ENCODE data around the gene PRM2.
A peak's percentile ranks its signal among the peaks of the same experiment; 100 is the strongest.

PRM2 gene

DNA sequence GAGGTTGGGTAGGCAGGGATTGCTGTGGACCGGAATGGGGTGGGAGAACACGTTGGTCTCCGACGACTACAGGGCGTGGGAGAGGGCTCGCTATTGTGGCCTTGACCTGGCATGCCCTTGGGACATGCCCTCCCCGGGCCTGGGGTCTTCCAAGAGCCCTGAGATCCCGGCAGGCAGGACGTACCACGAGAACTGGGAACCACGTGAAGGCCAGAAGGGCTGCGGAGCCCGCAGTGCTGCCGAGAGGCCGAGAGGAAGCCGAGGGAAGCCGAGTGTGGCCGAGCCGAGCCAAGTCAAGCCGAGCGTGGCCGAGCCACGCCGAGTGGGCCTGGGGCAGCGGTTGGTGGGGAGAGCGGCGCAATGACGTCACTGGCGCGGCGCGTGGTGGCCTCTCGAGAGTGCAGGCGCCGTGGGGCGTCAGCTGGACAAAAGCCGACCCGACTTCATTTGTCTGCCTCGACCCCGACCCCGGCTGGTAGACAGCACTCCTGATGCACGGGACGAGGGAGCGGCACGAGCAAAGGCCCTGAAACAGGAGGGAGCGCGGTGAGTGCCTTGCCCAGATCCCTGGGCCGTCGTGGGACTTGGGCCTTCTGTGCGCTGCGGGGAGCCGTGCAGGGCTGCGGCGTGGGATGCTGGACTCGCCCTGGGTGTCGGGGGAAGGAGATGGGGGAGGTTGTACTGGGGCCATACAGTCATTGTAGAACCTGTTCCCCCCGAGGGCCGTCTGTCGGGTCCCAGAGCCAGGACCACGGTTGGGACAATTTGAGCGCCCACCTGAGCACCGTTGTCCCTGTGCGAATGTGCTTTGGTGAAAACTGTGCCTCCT, 26.8 kb downstream of the PRM2 start:
- DNase-seq (ENCODE audit: low read depth, low spot score), result no peak

DNA sequence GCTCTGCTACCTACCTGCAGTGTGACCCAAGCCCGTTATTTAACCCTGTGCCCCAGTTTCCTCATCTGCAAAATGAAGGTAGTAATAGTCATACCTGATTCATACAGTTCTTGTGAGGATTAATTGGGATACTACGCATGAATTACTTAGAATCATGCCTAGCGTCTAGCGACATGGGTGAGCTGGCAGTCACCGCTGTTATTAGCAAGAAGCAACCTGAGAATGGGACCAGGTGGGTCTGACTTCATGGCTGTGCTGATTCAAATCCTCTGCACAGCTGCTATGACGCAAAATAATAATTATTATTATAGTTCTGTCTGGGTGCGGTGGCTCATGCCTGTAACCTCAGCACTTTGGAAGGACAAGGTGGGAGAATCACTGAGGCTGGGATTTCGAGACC, 28.1 kb downstream of the PRM2 start:
- DNase-seq (ENCODE audit: low read depth, low spot score), result no peak

DNA sequence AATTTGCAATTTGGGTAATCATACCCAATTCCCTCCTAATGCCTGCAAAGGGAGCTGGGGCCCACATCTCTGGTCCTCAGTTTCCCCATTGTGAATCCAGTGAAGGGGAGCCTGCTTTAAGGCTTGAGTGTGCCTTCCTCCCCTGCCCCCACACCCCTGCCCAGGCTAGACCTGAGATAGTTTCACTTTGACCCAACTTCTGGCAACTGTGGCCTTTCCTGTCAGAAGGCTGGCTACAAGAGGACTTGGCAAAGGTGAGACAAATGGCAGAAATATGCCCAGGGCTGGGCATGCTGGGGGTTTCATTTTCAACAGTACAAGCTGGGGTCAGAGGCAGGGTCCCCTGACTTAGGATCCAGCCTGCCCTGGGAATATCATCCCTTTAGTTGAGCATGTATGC, 30.3 kb downstream of the PRM2 start:
- DNase-seq (ENCODE audit: low read depth, low spot score), result no peak

DNA sequence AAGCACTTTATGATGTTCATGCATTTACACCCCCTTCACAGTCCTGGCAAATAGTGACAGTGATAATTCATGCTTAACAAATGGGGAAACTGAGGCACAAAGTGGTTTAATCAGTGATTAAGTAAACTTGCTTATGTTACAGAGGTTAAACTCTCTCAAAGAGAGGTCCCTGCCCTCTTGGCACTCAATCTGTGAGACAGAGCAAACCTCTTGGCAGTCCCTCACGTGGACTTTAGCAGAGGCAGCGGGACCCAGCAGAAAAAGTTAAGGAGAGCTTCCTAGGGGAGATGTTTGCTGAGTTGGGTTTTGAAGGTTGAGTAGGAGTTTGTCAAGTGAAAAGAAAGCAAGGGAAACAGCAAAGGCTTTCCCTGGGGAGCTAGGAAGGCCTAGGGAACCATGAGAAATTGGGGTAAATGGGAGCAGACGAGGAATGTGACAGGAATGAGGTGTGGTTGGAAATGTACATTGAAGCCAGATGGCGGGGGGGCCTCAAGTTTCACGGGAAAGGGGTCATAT, 31.0 kb downstream of the PRM2 start:
- DNase-seq (ENCODE audit: low read depth, low spot score), result no peak

DNA sequence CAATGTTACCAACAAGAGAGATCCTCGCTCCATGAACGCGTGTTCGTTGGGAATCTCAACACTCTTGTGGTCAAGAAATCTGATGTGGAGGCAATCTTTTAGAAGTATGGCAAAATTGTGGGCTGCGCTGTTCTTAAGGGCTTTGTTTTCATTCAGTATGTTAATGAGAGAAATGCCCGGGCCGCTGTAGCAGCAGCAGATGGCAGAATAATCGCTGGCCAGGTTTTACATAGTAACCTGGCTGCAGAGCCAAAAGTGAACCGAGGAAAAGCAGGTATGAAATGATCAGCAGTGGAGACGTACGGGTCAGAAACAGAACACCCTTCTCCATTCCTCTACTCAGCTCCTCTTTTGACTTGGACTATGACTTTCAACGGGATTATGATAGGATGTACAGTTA, 33.6 kb downstream of the PRM2 start:
- no peak for DNase-seq (ENCODE audit: low read depth, low spot score)

DNA sequence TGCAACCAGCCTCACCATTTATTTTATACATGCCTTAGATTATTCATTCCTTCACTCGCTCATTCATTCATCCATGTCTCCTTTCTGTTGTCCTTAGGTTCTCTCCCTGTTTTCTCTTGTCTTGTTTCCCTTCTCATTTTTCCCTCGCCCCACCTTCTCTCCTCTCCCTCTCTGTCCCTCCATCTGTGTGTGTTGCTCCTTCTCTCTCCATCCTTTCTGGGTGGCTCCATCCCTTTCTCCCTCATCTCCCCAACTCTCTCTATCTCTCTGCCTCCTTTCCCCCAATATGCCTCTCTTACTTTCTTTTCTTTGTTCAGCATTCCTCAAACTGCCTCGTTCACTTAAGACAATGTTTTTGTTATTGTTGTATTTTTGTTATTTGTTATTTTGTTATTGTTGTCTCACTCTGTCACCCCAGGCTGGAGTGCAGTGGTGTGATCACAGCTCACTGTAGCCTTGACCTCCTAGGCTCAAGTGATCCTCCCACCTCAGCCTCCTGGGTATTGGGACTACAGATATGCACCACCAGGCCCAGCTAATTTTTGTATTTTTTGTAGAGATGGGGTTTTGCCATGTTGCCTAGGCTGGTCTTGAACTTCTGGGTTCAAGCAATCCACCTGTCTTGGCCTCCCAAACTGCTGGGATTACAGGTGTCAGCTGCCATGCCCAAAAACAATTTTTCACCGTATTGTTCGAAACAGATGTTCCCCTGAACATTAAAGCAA, 34.6 kb downstream of the PRM2 start:
- DNase-seq (ENCODE audit: low read depth, low spot score), result no peak

DNA sequence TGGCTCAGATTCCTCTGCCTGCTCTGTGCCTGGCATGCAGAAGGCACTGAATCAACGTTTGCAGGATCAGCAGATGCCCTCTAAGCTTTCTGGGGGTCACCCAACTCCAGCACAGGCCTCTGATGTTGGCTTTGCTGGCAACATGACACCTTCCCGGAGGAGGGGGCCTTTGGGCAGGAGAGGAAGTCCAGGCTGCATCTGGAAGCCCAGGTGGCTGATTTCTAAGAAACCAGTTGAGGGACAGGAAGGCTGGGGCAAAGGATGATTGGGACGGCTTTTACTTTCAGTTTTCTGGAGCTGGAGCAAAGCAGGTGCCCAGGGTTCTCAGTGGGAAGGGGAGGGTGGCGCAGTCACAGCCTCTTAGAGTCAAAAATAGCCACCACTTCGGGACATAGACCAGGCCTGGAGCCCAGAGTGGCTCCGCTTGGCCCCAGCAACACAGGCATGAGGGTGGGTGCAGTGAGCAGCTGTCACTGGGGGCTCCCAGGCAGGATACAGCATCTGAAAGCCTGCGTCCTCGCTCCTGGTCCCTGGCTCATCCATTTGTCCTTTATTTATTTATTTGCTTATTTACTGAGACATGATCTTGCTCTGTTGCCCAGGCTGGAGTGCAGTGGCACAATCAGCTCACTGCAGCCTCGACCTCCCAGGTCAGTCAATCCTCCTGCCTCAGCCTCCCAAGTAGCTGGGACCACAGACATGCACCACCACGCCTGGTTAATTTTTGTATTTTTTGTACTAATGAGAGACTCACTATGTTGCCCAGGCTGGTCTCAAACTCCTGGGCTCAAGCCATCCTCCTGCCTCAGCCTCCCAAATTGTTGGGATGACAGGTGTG, 35.4 kb downstream of the PRM2 start:
- DNase-seq (ENCODE audit: low read depth, low spot score), result no peak

DNA sequence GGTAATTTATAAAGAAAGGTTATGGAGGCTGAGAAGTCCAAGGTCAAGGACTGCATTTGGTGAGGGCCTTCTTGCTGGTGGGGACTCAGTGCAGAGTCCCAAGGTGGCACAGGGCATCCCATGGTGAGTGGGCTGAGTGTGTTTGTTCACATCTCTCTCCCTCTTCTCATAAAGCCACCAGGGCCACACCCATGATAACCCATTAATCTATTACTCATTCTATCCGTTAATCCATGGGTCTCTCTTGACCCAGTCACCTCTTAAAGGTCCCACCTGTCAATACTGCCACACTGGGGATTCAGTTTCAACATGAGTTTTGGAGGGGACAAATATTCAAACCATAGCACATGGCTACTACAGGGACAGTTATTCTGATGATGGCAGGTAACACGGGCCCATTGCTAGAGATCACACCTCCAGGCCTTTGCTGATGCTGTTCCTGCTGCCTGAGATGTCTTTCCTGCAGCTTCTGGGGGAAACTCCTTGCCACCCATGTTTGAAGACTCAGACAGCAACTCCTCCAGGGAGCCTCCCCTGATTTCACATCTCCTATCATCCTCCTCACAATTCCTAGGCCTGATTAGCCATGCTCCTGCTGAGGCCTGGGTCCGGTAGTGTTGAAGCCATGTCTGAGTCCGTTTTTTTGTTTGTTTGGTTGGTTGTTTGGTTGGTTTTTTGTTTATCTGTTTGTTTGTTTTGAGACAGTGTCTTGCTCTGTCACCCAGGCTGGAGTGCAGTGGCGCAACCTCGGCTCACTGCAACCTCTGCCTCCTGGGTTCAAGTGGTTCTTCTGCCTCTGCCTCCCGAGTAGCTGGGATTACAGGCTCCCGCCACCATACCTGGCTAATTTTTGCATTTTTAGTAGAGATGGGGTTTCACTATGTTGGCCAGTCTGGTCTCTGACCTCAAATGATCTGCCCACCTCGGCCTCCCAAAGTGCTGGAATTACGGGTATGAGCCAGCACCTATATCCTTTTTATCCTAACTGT, 36.3 kb downstream of the PRM2 start:
- DNase-seq (ENCODE audit: low read depth, low spot score), result no peak

DNA sequence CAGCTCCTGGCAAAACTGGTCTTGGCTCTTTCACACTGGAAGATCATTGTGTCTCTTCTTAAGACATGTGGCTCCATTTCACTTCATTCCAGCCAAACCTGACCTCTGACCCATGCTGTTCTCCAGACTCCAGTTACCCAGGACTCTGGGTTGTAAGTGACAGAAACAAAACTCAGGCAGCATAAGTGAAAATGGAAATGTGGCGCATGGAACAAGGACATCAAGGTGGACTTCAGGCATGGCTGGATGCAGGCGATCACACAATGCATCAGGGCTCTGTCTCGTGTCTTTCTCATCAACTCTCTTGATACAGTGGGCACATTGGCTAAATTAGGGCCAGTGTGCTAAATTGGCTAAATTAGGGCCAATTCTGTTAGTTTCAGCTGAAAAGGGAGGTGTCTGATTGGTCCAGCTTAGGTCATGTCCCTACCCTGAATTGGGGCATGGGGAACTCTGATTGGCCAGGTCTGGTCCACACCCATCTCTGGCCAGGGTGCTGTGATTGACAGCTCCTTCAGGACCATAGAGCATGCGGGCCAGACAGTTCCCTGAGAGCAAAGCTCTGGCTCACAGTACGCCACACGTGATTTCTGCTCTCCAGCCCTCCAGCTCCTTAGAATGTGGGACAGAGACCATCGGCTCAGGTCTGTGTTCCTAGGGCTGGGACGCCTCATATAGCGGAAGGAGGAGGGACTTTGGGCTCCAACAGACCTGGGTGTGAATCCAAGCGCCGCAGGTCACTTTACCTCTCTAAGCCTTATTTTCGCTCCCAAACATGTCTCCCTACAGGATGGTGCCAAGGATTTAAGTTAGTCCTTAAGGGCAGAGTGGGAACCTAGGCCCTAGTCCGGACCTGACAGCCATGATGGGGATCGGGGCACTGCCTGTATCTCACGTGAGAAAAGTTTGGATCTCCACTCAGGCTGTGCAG, 37.7 kb downstream of the PRM2 start:
- peak; percentile 74 for DNase-seq (ENCODE audit: low read depth, low spot score)

DNA sequence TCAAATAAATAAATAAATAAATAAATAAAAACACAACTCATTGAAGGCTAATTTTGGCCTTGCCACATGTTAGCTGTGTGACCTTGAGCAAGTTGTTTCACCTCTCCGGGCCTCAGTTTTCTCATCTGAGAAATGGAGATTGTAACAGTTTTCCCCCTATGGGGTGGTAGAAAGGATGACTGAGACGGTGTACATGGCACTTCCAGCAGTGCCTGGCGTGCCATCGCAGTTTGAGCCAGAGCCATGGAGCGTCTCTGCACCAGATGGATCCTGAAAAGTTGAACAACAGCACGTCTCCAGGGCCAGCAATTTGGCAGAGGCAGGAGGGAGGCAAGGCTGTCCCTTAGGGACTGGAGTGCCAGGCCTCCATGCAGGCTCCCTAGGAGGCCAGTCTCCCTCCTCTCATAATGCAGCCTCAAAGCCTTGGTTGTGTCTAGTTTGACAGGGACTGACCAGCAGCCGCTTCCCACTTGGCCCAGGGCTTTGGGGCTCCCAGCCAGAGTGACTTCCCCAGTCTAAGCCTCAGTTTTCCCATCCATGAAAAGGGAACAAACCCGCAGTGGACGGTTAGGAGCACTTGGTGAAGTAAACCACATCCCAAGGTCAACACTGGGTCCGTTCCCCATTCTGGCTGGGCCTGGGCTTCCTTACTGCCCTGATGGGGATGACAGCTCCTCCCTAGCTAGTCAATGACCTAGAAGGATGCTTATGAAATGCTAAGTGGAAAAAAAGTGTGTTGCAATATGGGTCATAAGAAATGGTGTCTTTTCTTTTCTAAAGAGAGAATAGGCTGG, 39.6 kb downstream of the PRM2 start:
- DNase-seq (ENCODE audit: low read depth, low spot score), result no peak

DNA sequence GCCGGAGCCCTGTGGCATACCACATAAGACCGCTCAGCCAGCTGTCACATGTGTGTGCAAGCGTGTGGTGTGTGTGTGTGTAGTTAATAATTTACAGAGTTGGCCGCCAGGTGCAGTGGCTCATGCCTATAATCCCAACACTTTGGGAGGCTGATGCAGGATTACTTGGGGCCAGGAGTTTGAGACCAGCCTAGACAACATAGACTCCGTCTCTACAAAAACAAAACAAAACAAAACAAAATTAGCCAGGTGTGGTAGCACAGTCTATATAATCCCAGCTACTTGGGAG, 40.6 kb downstream of the PRM2 start:
- no peak for DNase-seq (ENCODE audit: low read depth, low spot score)

DNA sequence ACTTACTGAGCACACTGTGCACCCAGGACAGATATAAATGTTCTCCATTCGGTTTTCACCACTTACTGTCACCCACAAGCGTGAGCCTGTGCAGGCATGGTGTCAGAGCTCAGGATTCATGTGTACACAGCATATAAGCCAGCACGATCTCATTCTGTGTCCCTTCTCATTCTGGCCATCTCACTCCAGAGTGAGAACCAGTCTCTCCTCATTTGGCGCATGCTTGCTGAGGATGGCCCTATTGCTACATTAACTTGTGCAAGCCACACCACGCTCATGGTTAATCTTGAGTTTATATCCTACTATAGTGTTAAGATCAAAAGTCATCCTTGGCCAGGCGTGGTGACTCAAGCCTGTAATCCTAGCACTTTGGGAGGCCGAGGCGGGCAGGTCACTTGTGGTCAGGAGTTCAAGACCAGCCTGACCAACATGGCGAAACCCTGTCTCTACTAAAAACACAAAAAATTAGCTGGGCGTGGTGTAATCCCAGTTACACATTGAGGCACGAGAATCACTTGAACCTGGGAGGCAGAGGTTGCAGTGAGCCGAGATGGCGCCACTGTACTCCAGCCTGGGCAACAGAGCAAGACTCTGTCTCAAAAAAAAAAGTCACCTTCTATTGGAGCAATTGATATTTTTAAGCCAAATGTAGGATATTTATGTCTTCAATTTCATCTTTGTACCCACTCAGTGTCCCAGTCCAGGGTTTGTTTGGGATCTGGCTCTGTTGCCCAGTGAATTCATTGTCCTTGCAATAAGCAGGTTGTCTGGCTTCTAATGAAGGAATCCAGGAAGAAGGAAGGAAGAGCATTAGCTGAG, 41.2 kb downstream of the PRM2 start:
- no peak for DNase-seq (ENCODE audit: low read depth, low spot score)

DNA sequence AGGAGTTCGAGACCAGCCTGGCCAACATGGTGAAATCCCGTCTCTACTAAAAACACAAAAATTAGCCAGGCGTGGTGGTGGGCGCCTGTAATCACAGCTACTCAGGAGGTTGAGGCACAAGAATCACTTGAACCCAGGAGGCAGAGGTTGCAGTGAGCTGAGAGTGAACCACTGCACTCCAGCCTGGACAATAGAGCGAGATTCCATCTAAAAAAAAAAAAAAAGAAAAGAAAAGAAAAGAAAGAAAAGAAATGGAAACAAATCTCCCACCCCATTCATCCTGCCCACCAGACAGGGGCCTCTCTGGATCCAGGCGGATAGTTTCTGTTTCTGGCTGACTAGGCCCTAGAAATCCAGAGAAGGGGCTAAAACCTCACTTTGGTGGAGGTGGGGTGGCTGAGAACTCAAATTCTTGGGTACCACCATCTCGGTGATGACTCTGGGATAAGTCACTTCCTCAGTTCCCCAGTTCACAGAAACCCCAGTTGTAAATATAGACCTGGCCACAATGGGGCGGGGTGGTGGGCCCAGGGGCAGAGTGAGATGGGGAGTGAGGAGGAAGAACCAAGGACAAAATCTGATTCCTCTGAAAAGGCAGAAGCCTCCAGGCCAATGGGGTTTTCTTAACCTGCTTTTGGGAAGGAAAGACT, 42.4 kb downstream of the PRM2 start:
- DNase-seq (ENCODE audit: low read depth, low spot score), result no peak

DNA sequence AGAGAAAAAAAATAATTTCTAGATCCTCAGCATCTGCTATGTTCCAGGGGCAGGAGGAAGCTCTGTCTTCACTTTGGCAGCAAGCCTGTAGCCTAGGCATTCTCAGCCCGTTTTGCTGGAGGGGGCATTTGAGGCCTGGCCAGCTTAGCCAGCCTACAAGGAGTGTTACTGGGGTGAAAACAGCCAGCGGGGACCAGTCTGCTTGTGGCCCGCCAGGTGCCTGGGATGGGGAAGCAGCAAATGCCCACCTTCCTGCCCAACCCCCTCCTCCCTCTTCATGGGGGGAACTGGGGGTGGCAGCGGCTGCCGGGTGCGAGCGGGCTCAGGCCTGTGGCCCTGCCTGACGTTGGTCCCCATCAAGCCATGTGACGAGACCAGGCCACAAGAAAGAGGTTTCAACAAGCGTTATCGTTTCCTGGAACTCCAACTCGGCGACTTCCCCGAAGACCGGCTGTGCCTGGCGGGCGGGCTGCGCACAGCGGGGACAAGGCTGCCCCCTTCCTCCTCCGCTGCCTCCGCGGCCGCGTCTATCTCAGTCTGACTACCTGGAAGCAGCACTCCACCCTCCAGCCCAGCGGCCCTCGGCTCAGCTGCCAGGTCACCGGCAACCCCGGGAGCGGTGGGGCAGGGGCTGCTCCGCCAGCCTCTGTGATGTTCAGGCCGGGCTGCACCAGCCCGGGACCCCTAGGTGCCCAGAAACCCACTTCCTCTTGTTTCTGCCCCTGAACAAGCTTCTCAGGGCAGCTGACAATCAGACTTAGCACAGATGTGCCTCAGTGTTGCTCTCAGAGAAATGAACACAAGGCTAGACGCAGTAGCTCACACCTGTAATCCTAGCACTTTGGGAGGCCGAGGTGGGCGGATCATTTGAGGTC, 43.2 kb downstream of the PRM2 start:
- DNase-seq (ENCODE audit: low read depth, low spot score), result peak; percentile 68

DNA sequence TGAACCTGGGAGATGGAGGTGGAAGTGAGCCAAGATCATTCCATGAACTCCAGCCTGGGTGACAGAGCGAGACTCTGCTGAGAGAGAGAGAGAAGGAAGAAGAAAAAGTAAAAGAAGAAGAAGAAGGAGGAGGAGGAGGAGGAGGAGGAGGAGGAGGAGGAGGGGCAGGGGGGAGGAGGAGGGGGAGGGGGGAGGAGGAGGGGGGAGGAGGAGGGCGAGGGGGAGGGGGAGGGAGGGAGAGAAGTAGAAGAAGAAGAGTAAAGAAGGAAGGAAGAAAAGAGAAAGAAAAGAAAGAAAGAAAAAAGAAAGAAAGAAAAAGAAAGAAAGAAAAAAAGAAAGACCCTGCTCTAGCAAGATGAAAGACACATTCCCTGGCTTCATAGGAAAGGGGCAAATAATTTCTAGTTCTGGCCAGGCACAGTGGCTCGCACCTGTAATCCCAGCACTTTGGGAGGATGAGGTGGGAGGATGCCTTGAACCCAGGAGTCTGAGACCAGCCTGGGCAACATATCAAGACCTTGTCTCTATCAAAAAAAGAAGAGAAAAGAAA, 43.9 kb downstream of the PRM2 start:
- DNase-seq (ENCODE audit: low read depth, low spot score), result no peak

DNA sequence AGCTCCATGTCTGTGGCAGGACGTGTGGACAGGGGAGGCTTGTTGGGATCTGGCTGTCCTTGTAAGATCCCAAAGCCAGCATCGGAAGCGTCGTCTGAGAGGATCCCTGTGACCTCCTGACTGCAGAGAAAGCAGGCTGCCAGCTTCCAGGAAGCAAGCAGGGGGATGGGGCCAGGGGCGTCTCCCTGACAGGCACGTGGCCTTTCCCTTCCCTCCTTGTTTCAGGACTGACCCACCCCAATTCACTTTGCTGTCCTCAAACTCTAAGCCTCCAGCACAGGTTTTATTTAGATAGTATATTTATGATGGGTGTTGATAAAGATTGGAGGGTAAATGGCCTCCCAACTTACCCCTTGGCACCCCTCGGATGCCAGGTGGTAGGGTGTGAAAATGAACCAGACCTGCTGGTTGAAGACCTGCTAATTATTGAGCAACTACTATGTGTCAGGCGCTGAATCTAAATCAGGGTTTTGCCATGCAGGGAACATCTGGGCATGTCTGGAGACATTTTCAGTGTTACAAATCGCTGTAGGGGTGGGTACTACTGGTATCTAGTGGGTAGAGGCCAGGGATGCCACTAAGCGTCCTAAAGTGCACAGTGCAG, 44.8 kb downstream of the PRM2 start:
- DNase-seq (ENCODE audit: low read depth, low spot score), result no peak
